ENCODE results near the gene SLC30A2. TPM values are rescaled to one million over a fixed set of nuclear protein-coding genes. Genes with fewer than 3 reads are reported as not detected.
"Not testable (repeated sequence)": the region's sequence is repeated elsewhere in the genome, so short reads cannot be mapped to it uniquely, and the experiment has no call there.

Gene SLC30A2, protein sequence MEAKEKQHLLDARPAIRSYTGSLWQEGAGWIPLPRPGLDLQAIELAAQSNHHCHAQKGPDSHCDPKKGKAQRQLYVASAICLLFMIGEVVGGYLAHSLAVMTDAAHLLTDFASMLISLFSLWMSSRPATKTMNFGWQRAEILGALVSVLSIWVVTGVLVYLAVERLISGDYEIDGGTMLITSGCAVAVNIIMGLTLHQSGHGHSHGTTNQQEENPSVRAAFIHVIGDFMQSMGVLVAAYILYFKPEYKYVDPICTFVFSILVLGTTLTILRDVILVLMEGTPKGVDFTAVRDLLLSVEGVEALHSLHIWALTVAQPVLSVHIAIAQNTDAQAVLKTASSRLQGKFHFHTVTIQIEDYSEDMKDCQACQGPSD
- polyA plus RNA-seq (ENCODE audit: insufficient read length), result 5.4 TPM
- long read RNA-seq, donor 1, partial matches to known transcripts, result 0 of 1 reads
- long read RNA-seq, donor 1, other reads (novel, unspliced or antisense), result 0 of 1 reads
- long read RNA-seq, donor 2, partial matches to known transcripts, result 0 of 1 reads
- long read RNA-seq, donor 2, other reads (novel, unspliced or antisense), result 0 of 1 reads
- long read RNA-seq, donor 3, partial matches to known transcripts, result 0 of 2 reads
- long read RNA-seq, donor 3, other reads (novel, unspliced or antisense), result 0 of 2 reads
- long read RNA-seq, donor 4, result 0 reads
- long read RNA-seq, donor 5, partial matches to known transcripts, result 0 of 4 reads
- long read RNA-seq, donor 5, other reads (novel, unspliced or antisense), result 0 of 4 reads
- long read RNA-seq, donor 6, result 0 reads
- long read RNA-seq, donor 7, partial matches to known transcripts, result 0 of 2 reads
- long read RNA-seq, donor 7, other reads (novel, unspliced or antisense), result 0 of 2 reads
- long read RNA-seq, donor 8, partial matches to known transcripts, result 0 of 1 reads
- long read RNA-seq, donor 8, other reads (novel, unspliced or antisense), result 0 of 1 reads

DNA sequence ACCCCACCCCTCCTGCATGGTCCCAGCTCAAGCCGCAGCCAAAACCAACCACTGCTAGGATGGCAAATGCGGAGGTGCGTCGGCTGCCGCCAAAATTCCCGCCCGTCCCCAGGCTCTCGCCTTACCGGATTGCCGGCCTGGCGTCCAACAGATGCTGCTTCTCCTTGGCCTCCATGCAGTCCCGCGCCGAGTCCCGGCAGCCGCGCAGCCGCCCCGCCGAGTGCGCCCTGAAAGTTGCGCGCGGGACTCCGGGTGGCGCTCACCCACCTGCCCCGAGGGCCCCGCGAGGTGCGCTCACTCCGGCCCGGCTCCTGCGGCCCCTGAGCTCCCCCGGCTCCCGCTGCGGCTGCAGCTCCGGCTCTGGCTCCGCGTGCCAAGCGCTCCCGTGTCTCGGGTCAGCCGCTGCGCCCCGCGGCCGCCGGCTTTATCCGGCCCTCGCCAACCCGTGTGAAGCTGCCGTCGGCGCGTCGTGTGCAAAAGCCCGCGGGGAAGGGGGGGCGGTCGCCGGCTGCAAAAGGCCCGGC lies at the start of gene SLC30A2:
Gene SLC30A2, minus strand, starts transcription at position 397 of the 524 bp plus-strand sequence. Its CDS starts 222 bp downstream, at position 175.
- DNase-seq, result no peak

DNA sequence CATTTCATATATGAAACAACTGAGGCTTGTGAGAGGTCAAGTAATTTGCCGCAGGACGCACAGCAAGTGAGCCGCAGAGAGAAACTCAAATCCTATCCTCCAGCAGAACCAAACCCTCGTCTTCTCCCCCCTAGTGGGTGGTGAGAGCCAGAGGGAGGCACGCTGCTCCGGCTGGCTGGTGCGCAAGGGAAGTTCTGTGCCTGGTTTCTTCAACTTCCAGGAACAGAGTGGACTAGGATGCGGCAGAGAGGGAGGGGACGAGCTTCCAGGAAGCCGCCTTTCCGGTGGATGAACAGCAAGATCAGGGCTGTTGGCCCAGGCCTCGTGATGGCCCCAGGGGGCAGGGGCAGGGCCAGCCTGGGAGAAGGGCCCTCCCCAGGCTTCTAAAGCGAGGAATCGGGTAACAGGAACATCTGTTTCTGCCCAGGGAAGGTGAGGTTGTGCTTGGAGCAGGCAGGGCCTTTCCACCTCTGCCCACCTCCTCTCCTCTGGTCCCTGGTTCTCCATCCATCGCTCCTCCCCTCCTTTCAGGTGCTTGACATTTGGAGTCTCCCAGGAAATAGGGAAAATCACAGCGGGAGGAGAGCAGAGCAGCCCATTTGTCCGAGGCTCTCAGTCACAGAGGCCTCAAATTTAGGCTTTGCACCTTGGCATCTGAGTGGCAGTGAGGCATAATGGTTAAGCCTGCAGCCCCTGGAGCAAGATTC lies 48.9 kb upstream of the SLC30A2 start:
- peak; percentile 13 for DNase-seq

DNA sequence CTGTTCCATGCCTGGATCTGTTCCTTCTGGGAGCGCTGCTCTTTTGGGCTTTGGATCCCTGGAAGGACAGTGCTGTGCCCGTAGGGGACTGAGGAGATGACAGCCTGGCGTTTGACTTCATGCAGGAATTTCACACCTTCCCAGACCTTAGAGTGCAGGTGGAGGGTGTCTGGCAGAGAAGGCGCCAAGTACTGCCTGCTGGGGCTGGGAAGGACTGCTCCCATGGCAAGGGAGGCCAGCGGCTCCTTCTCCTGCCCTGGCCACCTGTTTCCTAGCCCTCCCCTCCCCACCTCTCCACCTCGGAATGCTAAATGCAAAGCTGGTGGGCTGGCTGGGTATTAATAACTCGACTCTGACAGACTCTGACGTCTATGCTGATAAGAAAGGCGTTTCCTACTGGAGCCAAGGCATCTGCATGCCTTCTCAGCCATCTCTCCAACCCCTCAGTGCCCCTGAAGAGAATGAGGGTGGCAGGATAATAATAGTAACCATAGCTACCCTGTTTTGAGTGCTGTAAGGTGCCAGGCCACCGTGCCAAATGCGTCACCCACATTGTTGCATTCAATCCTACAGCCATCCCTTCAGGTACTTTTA lies 48.3 kb upstream of the SLC30A2 start:
- DNase-seq, result no peak

DNA sequence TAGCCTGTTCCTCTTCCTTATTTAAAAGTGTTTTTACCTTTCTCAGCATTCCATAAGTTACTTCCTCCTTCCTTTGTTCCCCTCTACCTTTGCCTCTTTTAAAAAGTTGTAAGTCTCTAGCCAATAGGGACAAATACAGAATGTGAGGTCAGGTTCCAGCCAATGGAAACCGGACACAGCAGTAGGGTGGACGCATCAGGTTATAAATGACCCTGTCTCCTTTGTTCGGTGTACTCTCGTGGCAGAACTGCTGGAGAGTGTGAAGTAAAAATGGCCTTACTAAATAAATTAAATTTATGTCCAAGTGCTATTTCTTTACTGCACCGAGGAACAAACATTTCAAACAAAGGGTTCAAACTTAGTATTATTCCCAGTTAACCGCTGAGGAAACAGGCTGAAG lies 47.7 kb upstream of the SLC30A2 start:
- not testable (repeated sequence) for DNase-seq

DNA sequence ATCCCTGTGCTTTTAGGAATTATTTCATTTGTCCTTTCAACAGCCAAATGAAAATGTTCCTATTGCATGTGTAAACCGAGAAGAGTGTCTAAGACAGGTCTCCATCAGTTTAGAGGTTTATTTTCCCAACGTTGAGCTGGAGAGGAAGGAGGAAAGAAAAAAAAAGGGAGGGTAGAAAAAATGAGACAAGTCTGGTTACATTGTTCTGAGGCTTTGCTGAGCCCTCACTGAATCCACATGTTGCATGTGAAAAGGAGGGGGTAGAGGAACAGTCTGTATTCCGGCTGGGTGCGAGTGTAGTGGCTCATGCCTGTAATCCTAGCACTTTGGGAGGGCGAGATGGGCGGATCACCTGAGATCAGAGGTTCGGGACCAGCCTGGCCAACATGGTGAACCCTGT lies 46.5 kb upstream of the SLC30A2 start:
- no peak for DNase-seq

DNA sequence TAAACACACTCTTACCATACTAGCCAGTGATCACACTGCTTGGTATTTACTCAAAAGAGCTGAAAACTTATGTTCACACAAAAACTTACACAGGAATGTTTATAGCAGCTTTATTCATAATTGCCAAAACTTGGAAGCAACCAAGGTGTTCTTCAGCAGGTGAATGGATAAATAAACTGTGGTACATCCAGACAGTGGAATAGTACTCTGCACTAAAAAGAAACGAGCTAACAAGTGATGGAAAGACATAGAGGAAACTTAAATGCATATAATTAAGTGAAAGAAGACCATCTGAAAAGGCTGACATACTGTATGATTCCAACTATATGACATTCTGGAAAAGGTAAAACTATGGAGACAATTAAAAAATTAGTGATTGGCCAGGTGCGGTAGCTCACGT lies 45.0 kb upstream of the SLC30A2 start:
- DNase-seq, result no peak

DNA sequence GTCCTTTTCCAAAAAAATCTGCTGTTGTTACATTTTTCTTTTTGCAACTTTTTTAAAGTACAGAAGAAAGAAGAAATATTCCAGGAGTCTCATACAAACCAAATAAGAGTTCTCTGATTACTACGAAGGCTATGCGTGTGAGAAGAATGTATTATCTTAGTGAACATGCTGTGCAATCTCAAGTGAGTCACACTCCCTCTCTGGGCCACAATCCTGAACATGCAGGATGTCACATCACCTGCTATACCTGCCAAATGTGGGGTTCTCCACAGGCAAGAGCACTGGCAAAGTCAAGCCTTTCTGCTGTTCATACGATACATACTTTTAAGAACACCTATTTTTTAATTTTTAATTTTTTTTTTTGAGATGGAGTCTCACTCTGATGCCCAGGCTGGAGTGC lies 43.2 kb upstream of the SLC30A2 start:
- no peak for DNase-seq

DNA sequence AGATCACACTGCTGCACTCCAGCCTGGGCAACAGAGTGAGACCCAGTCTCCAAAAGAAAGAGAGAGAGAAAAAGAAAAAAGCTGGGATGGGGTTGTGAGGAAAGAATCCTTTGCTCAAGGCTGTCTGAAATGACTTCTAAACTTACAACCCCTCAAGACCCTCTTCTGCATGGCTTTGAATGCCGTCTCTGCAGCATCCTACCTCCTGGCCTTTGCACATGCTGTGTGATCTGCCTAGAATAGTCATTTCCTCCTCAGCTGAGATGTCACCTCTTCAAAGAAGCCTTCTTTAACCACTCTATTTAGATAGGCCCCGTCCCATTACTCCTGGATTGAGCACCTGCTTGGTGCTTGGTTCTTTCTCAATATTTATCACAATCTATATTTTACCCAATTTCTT lies 38.9 kb upstream of the SLC30A2 start:
- no peak for DNase-seq

DNA sequence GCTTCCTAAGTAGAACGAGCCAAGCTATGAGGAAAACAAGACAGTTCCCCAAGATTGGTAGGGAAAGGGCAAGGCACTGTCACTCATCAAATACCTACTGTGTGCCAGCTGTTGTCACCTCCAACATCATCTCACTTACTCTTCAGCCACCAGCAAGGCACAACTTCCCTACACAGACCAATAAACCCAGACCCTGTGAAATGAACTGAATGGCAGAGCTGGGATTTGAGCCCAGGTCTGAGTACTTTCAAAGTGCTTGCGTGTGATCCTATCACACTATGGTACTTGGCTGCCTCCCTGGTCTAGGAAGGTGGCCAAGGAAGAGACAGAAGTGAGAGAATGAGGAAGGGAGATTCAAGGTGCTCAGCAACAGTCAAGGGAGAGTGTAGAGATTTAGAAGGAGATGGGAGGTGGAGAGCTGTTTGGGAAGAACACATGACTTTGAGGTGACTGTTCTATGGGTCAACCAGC lies 38.2 kb upstream of the SLC30A2 start:
- no peak for DNase-seq

DNA sequence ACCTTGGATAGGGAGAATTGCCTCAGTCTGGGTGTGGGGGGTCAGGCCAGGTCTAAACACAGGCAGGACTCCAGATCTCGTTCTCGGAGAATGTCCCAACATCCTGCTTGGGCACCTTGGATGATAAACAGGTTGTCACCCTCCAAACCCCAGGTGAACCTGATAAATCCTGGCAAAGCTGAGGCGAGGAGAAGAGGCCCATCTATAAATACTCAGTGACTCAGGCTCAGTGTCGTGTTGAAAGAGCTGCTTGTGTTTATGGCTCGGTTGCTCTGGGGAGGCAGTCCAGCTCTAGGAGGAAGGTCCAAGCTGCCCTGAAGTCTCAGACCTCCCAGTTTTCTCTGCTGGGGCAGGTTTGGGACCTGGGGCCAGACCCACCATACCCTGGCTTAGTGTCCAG lies 37.3 kb upstream of the SLC30A2 start:
- DNase-seq, result no peak

DNA sequence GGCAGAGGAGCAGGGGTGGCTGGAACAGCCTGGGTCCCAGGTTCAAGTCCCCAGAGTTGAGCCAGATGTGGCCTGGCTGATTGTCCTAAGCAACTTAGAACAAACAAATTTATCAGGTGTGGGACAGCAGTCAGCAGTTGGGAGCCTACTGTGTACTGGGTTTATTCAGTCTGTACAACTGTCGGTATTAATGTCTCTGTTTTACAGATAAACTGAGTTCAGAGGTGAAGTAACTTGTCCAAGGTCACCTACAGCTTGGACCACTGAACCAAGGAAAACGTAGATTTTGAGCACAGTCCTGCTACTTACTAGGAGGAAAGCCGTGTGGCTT lies 36.1 kb upstream of the SLC30A2 start:
- no peak for DNase-seq

DNA sequence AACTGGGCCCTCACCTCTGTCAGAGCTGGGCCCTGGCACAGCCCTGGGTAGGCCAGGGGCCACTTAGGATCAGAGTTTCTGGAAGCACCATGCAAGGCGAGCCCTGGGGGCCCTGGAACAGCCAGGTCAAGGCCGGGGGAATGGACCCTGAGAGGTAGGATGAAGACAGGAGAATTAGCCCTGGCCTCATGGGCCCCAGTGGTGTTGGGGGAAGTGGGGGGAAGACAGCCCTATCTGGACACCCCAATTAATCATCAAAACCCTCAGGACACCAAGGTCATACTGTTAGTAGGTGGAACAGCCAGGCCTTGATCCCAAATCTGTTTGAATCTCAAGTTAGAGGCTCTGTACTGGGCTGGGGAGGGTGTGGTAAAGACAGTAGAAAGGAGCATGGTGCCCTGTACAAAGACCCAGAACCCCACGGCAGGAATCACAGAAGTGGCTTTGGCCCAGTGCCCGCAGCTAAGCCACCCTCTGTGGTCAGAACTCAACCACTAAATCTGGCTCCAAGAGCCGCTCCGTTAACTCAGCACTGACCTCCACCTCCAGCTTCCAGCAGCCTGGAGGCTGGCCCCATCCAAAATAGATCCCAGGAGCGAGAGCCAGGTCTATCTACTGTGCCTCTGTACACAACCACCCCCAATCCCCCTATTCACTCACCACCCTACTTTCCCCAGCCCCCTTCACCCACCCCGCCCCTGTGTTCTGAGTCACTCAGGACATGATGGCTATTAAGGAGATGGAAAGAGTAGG lies 35.5 kb upstream of the SLC30A2 start:
- no peak for DNase-seq

DNA sequence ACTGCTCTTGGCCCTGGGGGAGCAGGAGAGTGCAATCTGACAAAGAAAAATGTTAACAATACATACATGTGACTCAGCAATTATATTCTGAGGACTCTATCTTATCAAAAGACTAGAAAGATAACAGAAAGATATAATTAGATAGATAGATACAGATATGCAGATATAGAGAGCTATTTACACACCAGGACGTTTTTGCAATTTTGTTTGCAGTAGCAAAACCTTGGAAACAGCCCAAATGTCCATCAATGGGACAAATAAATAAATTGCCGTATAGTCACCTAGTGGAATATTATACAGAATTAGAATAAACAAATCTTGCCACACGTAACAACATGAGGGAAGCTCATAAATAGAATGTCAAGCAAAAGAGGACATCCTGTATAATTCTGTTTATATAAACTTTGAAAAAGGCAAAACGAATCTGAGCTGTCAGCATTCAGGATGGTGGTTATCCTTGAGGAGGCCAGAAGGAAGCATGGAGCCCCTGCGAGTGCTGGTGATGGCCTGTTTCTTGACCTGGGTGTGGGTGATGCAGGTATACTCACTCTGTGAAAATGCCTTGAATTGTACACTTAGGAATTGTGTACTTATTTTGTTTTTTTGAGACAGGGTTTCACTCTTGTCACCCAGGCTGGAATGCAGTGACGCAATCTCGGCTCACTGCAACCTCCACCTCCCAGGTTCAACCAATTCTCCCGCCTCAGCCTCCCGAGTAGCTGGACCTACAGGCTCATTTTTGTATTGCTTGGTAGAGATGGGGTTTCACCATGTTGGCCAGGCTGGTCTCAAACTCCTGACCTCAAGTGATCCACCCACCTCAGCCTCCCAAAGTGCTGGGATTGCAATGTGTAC lies 34.3 kb upstream of the SLC30A2 start:
- DNase-seq, result no peak

DNA sequence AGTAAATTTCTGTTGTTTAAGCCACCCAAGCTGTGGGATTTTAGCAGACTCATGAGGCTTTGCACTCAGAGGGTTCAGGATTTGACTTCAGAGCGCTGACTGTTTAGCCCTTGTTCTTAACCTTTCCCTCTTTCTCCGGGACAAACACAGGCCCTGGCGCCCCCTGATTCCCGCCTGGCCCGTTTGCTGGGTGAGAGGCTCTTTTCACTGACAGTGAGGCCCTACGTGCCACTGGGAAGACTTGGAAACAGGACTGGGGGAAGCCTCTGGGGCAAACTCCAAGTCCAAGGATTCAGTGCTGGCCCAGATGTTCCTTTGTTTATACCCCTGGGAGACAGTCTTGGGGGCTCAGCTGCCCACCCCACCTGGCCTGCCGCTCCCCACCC lies 33.3 kb upstream of the SLC30A2 start:
- no peak for DNase-seq

DNA sequence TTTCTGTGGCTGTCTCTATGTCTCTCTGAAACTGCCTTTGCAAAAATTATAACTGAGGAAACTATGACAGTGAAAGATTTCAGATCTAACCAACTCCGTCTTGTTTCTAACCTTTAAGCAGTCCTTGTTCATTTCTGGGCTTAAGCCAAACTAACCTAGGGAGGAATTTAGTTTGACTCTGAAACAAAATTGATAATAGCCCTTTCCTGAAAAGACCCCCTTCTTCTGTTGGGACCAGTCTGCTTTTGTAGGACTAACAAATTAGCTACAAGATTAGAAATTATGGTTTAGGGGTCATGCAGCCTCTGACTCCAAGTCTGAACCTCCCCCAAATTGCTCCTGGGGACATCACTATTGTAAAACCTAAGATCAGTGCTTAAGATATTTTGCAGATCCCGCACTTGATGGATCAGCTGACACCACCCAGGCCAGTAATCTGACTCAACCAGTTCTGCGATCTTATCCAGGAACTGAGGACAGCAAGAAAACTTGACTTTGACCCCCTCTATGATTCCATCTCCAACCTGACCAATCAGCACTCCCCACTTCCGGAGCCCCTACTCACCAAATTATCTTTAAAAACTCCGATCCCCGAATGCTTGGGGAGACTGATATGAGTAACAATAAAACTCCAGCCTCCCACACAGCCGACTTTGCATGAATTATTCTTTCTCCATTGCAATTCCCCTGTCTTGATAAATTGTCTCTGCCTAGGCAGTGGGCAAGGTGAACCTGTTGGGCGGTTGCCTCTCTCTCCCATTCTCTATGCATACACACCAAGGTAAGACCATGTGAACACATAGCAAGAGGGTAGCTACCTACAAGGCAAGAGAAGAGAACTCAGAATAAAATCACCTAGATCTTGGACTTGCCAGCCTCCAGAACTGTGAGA lies 32.6 kb upstream of the SLC30A2 start:
- DNase-seq, result no peak

DNA sequence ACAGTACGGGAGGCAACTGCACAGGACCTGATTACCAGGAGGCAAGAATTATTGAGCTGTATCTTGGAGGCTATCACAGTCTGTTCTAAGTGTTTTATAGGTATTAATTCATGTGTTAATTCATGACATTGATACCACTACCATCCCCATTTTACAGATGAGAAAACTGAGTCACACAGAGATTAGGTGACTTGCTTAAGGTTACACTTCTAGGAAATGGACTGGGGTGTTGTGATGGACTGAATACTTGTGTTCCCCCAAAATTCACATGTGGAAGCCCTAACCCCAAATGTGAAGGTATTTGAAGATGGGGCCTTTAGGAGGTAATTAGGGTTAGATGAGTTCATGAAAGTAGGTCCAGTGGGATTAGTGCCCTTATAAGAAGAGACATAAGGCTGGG lies 31.6 kb upstream of the SLC30A2 start:
- DNase-seq, result no peak

DNA sequence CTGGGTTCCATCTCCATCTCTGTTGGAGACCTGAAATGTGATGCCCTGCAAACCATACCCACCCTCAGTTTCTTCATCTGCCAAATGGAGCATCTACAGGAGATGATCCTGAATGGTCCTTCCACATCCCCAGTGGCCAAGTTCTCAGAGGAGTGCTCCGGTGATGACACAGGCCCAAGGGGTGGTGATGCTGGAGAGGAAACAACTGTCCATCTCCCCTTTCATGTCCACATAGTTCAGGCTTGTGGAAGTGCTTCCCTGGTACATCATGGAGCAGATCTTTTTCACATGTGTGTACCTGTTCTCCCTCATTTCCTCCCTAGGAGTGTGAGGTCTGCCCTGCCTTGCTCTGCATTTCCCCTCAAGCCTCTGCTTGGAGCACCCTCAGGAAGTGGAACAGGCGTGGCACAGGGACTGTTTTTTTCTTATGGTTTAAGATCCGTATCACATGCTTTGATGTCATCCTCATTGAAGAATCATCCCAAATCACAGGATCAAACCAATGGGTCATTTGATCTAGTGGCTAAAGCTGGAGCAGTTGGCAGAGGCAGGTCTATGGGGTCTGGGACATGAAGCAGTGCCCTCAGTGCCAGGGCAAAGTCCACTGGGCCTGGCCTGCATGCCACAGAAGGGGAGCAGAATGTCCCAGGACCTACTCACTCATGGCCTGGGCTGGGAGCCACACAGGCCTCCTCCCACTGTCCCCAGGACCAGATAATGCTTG lies 29.7 kb upstream of the SLC30A2 start:
- DNase-seq, result no peak

DNA sequence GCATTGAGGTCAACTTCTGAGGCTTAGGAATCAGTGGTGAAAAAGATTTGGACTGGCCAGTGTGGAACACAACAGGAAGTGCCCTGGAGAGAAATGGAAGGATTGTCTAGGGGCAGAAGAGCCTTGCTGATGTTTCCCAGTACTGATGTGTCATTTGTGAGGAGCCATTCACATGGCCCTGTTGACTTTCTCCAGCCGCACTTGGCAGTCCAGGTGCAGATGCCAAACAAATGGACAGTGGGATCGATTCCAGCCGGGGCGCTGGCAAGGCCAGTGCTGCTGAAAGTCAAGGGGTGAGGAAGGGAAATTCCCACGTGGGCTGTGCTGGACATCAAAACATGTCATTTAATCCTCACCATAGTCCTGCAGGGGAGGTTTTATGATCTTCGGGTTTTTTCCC lies 26.4 kb upstream of the SLC30A2 start:
- no peak for DNase-seq
